HepG2 (cell line): Measurements from ENCODE around the gene SPHK1. TPM values are rescaled to one million over a fixed set of nuclear protein-coding genes. Genes with fewer than 3 reads are reported as not detected.

ENCODE experiments used
- BCL3 ChIP-seq: sonication (generic); formaldehyde crosslinking; IDR thresholded peaks from 2 replicates; pipeline ENCODE4 v1.5.1; 2020; ENCODE audit warnings: mild to moderate bottlenecking, missing genetic modification reagents, moderate library complexity
- BRD4 ChIP-seq: sonication (generic); formaldehyde crosslinking; IDR thresholded peaks from 2 replicates; pipeline ENCODE4 v1.4.0; 2020; ENCODE audit warnings: missing genetic modification reagents
- FOXO1 ChIP-seq: sonication (generic); formaldehyde crosslinking; IDR thresholded peaks from 2 replicates; pipeline ENCODE4 v1.4.0; 2020; ENCODE audit warnings: missing genetic modification reagents
- MBNL3 ChIP-seq: fragments of 250-450 bp; sonication (Bioruptor Pico); conservative IDR thresholded peaks from 2 replicates; pipeline ENCODE4 v1.8.0; 2022; ENCODE audit warnings: mild to moderate bottlenecking, inconsistent platforms
- MEF2D ChIP-seq: sonication (generic); formaldehyde crosslinking; IDR thresholded peaks from 2 replicates; pipeline ENCODE4 v1.5.1; 2020; ENCODE audit warnings: mild to moderate bottlenecking, missing genetic modification reagents
- MZF1 ChIP-seq: sonication (generic); formaldehyde crosslinking; IDR thresholded peaks from 2 replicates; pipeline ENCODE4 v1.8.1; 2023; ENCODE audit warnings: mild to moderate bottlenecking, missing genetic modification reagents, borderline replicate concordance
- NFIB ChIP-seq: sonication (generic); formaldehyde crosslinking; IDR thresholded peaks from 2 replicates; pipeline ENCODE4 v1.9.0; 2021; ENCODE audit warnings: missing genetic modification reagents, mild to moderate bottlenecking, borderline replicate concordance
- NONO ChIP-seq, 2 experiments: fragments of 450-650 bp in 1 of 2; sonication (generic) in 1 of 2; formaldehyde crosslinking in 1 of 2; IDR thresholded peaks in 1 of 2; conservative IDR thresholded peaks in 1 of 2; 2 replicates each; pipeline versions ENCODE4 v1.6.1 to v1.8.0; 2017 to 2022; ENCODE audit warnings: mild to moderate bottlenecking in 1 of 2, missing genetic modification reagents in 1 of 2, moderate library complexity in 1 of 2
- RFX5 ChIP-seq: IDR thresholded peaks from 2 replicates; pipeline ENCODE4 v1.6.1; 2011; ENCODE audit warnings: low read depth, low read length, improper control_type of control experiment
- SCMH1 ChIP-seq: sonication (generic); formaldehyde crosslinking; IDR thresholded peaks from 2 replicates; pipeline ENCODE4 v1.9.0; 2021; ENCODE audit warnings: missing genetic modification reagents, mild to moderate bottlenecking, borderline replicate concordance
- SP2 ChIP-seq: sonication (generic); formaldehyde crosslinking; IDR thresholded peaks from 2 replicates; pipeline ENCODE4 v1.5.1; 2020; ENCODE audit warnings: mild to moderate bottlenecking, missing genetic modification reagents
- SYNCRIP ChIP-seq: fragments of 200-400 bp; formaldehyde crosslinking; IDR thresholded peaks from 2 replicates; pipeline ENCODE4 v1.6.1; 2018; ENCODE audit warnings: mild to moderate bottlenecking, low read depth, low read length; ENCODE audit not compliant: insufficient read depth
- TBL1XR1 ChIP-seq: fragments of 150-350 bp; IDR thresholded peaks from 2 replicates; pipeline ENCODE4 v1.6.1; 2014; ENCODE audit warnings: borderline replicate concordance, low read length; ENCODE audit not compliant: partially characterized antibody
- YEATS2 ChIP-seq: sonication (generic); formaldehyde crosslinking; IDR thresholded peaks from 2 replicates; pipeline ENCODE4 v1.4.0; 2020; ENCODE audit warnings: missing genetic modification reagents, borderline replicate concordance
- ZNF138 ChIP-seq: sonication (generic); formaldehyde crosslinking; IDR thresholded peaks from 2 replicates; pipeline ENCODE4 v1.5.0; 2020; ENCODE audit warnings: mild to moderate bottlenecking, low read depth, missing genetic modification reagents
- ZNF350 ChIP-seq: sonication (generic); formaldehyde crosslinking; IDR thresholded peaks from 2 replicates; pipeline ENCODE4 v1.4.0; 2020; ENCODE audit warnings: mild to moderate bottlenecking, low read depth, missing genetic modification reagents, borderline replicate concordance
- ZNF614 ChIP-seq: IDR thresholded peaks from 2 replicates; pipeline ENCODE4 v1.6.1; 2018; ENCODE audit warnings: missing biosample characterization, missing genetic modification reagents, inconsistent platforms, borderline replicate concordance
- ZNF790 ChIP-seq: sonication (generic); formaldehyde crosslinking; IDR thresholded peaks from 2 replicates; pipeline ENCODE4 v1.8.0; 2022; ENCODE audit warnings: missing genetic modification reagents, mild to moderate bottlenecking, borderline replicate concordance
- polyA plus RNA-seq, 8 experiments: library from polyadenylated mRNA; depleted of rRNA in 3 of 8; stranded (reverse) in 7 of 8; unstranded in 1 of 8; fragments of >200 nt; fragmentation: Illumina TruSeq in 4 of 8; extraction: Trizol in 4 of 8; gene quantifications; 2 replicates each; pipeline versions ENCODE4 v1.2.1 to v1.2.3, GENCODE V29; 2011 to 2016; ENCODE audit warnings: low read depth in 4 of 8, missing spikeins in 1 of 8, mixed read lengths in 1 of 8; ENCODE audit not compliant: insufficient read depth in 1 of 8
- total RNA-seq, 5 experiments: library from RNA; depleted of rRNA; stranded (reverse); fragments of >200 nt; fragmentation: Illumina TruSeq; extraction: Trizol; gene quantifications; 2 replicates each; pipeline ENCODE4 v1.2.3, GENCODE V29; 2016; ENCODE audit warnings: low read depth in 1 of 5
- TF ChIP-seq, protein P1 (sequence below): IDR thresholded peaks from 2 replicates; pipeline ENCODE4 v1.6.1; 2012; ENCODE audit warnings: low read length, improper control_type of control experiment
- TF ChIP-seq, protein P2 (sequence below): sonication (generic); formaldehyde crosslinking; IDR thresholded peaks from 2 replicates; pipeline ENCODE4 v1.8.0; 2022; ENCODE audit warnings: missing genetic modification reagents, mild to moderate bottlenecking, borderline replicate concordance
- TF ChIP-seq, protein P3 (sequence below): IDR thresholded peaks from 2 replicates; pipeline ENCODE4 v1.6.1; 2016; ENCODE audit warnings: mild to moderate bottlenecking, missing biosample characterization, missing genetic modification reagents
- TF ChIP-seq, protein P4 (sequence below): sonication (generic); formaldehyde crosslinking; IDR thresholded peaks from 2 replicates; pipeline ENCODE4 v1.5.0; 2020; ENCODE audit warnings: mild to moderate bottlenecking, missing genetic modification reagents, moderate library complexity

SPHK1 gene
- total and polyA plus RNA-seq, 2 of the 13 experiments (the other 11 are each of a cell fraction or from before 2014, with no cell fraction given) = 129 to 160 TPM

DNA sequence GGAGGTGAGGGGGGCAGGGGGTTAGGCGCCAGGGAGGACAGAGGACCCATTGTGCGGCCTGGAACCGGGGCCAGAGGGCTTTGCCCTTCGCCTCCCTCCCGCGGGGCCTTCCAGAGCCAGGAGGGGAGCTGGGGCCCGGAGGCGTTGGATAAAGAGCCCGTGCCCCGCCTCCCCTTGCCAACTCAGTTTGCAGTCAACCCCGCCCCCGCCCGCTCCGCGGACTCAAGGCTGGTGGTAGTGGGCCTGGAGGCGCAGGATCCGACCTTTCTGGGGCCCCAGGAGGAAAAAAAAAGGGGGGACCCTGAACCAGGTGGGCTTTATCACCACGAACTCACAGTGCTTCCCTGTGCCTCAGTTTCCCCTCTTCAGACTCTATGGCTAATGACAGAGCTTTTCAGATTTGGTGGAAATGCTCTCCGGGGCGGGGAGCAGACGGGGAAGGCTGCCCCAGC is 2.0 kb upstream of the SPHK1 start (continued):
- TF ChIP-seq, protein P1, sequence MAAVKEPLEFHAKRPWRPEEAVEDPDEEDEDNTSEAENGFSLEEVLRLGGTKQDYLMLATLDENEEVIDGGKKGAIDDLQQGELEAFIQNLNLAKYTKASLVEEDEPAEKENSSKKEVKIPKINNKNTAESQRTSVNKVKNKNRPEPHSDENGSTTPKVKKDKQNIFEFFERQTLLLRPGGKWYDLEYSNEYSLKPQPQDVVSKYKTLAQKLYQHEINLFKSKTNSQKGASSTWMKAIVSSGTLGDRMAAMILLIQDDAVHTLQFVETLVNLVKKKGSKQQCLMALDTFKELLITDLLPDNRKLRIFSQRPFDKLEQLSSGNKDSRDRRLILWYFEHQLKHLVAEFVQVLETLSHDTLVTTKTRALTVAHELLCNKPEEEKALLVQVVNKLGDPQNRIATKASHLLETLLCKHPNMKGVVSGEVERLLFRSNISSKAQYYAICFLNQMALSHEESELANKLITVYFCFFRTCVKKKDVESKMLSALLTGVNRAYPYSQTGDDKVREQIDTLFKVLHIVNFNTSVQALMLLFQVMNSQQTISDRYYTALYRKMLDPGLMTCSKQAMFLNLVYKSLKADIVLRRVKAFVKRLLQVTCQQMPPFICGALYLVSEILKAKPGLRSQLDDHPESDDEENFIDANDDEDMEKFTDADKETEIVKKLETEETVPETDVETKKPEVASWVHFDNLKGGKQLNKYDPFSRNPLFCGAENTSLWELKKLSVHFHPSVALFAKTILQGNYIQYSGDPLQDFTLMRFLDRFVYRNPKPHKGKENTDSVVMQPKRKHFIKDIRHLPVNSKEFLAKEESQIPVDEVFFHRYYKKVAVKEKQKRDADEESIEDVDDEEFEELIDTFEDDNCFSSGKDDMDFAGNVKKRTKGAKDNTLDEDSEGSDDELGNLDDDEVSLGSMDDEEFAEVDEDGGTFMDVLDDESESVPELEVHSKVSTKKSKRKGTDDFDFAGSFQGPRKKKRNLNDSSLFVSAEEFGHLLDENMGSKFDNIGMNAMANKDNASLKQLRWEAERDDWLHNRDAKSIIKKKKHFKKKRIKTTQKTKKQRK = no peak
- peak; percentile 74 for TF ChIP-seq MEF2D (CRISPR knock-in tag)
- TF ChIP-seq SCMH1 = no peak
- no peak for TF ChIP-seq SP2 (CRISPR knock-in tag)
- TF ChIP-seq BCL3 (CRISPR knock-in tag) = 0 out of 2 replicates have a peak, but pooled peaks have one; percentile 44
- TF ChIP-seq ZNF350 (CRISPR knock-in tag) = peak; percentile 82
- no peak for TF ChIP-seq MBNL3 (CRISPR knock-in tag)
- 0 out of 2 replicates have a peak, but pooled peaks have one; percentile 73 for TF ChIP-seq ZNF138 (CRISPR knock-in tag)
- no peak for TF ChIP-seq FOXO1 (CRISPR knock-in tag)
- TF ChIP-seq ZNF614 = peak; percentile 45; the same call in 1 of the 2 replicates
- no peak for TF ChIP-seq BRD4
- TF ChIP-seq ZNF790 (CRISPR knock-in tag) = no peak; the same call in 1 of the 2 replicates
- TF ChIP-seq, protein P2, sequence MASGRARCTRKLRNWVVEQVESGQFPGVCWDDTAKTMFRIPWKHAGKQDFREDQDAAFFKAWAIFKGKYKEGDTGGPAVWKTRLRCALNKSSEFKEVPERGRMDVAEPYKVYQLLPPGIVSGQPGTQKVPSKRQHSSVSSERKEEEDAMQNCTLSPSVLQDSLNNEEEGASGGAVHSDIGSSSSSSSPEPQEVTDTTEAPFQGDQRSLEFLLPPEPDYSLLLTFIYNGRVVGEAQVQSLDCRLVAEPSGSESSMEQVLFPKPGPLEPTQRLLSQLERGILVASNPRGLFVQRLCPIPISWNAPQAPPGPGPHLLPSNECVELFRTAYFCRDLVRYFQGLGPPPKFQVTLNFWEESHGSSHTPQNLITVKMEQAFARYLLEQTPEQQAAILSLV (CRISPR knock-in tag) = 0 out of 2 replicates have a peak, but pooled peaks have one; percentile 79
- peak; percentile 93; the same call in 1 of the 2 replicates for TF ChIP-seq MZF1 (CRISPR knock-in tag)
- TF ChIP-seq NONO (IDR thresholded peaks at IDR 0.05) = no peak
- no peak; the same call in 1 of the 2 replicates for TF ChIP-seq NONO (CRISPR knock-in tag; conservative IDR thresholded peaks at IDR 0.05)
- TF ChIP-seq RFX5 = no peak
- peak; percentile 34; the same call in 1 of the 2 replicates for TF ChIP-seq YEATS2
- TF ChIP-seq, protein P3, sequence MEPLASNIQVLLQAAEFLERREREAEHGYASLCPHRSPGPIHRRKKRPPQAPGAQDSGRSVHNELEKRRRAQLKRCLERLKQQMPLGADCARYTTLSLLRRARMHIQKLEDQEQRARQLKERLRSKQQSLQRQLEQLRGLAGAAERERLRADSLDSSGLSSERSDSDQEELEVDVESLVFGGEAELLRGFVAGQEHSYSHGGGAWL = peak; percentile 6; the same call in 1 of the 2 replicates
- TF ChIP-seq, protein P4, sequence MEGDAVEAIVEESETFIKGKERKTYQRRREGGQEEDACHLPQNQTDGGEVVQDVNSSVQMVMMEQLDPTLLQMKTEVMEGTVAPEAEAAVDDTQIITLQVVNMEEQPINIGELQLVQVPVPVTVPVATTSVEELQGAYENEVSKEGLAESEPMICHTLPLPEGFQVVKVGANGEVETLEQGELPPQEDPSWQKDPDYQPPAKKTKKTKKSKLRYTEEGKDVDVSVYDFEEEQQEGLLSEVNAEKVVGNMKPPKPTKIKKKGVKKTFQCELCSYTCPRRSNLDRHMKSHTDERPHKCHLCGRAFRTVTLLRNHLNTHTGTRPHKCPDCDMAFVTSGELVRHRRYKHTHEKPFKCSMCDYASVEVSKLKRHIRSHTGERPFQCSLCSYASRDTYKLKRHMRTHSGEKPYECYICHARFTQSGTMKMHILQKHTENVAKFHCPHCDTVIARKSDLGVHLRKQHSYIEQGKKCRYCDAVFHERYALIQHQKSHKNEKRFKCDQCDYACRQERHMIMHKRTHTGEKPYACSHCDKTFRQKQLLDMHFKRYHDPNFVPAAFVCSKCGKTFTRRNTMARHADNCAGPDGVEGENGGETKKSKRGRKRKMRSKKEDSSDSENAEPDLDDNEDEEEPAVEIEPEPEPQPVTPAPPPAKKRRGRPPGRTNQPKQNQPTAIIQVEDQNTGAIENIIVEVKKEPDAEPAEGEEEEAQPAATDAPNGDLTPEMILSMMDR (CRISPR knock-in tag) = no peak; the same call in 1 of the 2 replicates
- TF ChIP-seq SYNCRIP = no peak
- TF ChIP-seq TBL1XR1 = no peak
- TF ChIP-seq NFIB (CRISPR knock-in tag) = no peak
